ENCODE results near the gene GPBP1.
"Not testable (repeated sequence)": the region's sequence is repeated elsewhere in the genome, so short reads cannot be mapped to it uniquely, and the experiment has no call there.

The GPBP1 gene

GRCh38 chr5:57177479-57178156, 3.8 kb downstream of the GPBP1 start:
- no peak for DNase-seq

GRCh38 chr5:57178238-57178637, 4.4 kb downstream of the GPBP1 start:
- DNase-seq = not testable (repeated sequence)

- no peak for DNase-seq
Measured at GRCh38 chr5:57179262-57180200, 5.7 kb downstream of the GPBP1 start.

- DNase-seq = no peak
Measured at GRCh38 chr5:57181154-57181553, 7.3 kb downstream of the GPBP1 start.

GRCh38 chr5:57184322-57184721, 10.5 kb downstream of the GPBP1 start:
- no peak for DNase-seq

GRCh38 chr5:57185313-57185712, 11.5 kb downstream of the GPBP1 start:
- DNase-seq = no peak

- no peak for DNase-seq
Measured at GRCh38 chr5:57186194-57186593, 12.3 kb downstream of the GPBP1 start.

- DNase-seq = not testable (repeated sequence)
Measured at GRCh38 chr5:57187977-57188376, 14.1 kb downstream of the GPBP1 start.

- no peak for DNase-seq
Measured at GRCh38 chr5:57189515-57189914, 15.7 kb downstream of the GPBP1 start.

GRCh38 chr5:57190593-57190992, 16.7 kb downstream of the GPBP1 start:
- DNase-seq = no peak

GRCh38 chr5:57191163-57191562, 17.3 kb downstream of the GPBP1 start:
- no peak for DNase-seq

- DNase-seq = no peak
Measured at GRCh38 chr5:57191986-57192385, 18.1 kb downstream of the GPBP1 start.

GRCh38 chr5:57192832-57193231, 19.0 kb downstream of the GPBP1 start:
- DNase-seq = not testable (repeated sequence)

GRCh38 chr5:57193757-57194413, 20.0 kb downstream of the GPBP1 start:
- DNase-seq = no peak

GRCh38 chr5:57194653-57195052, 20.8 kb downstream of the GPBP1 start:
- no peak for DNase-seq

- no peak for DNase-seq
Measured at GRCh38 chr5:57195060-57195459, 21.2 kb downstream of the GPBP1 start.

GRCh38 chr5:57199866-57200265, 26.0 kb downstream of the GPBP1 start:
- DNase-seq = no peak

GRCh38 chr5:57202811-57203210, 29.0 kb downstream of the GPBP1 start:
- no peak for DNase-seq

GRCh38 chr5:57207007-57207653, 33.3 kb downstream of the GPBP1 start:
- no peak for DNase-seq

GRCh38 chr5:57207681-57208080, 33.8 kb downstream of the GPBP1 start:
- DNase-seq = no peak

GRCh38 chr5:57209316-57210040, 35.6 kb downstream of the GPBP1 start:
- DNase-seq = no peak

- DNase-seq = no peak
Measured at GRCh38 chr5:57210633-57211032, 36.8 kb downstream of the GPBP1 start.
